ENCODE results near the gene TNS1.

Gene TNS1

DNA sequence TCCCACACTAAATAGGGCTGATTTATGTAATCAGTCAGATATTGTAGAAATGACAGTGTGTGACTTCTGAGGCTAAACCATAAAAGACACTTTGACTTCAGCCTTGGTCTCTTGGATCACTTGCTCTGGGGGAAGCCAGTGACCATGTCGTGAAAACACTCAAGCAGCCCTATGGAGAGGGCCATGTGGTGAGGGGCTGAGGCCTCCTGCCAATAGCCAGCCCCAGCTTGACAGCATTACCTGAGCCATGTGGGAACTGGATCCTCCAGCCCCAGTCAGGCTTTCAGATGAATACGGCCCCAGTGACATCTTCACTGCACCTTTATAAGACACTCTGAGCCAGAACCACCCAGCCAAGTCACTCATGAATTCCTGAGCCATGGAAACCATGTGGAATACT is 20.8 kb downstream of the TNS1 start:
- no peak for DNase-seq (ENCODE audit: extremely low read depth, low read depth)
- TF ChIP-seq, protein P1, sequence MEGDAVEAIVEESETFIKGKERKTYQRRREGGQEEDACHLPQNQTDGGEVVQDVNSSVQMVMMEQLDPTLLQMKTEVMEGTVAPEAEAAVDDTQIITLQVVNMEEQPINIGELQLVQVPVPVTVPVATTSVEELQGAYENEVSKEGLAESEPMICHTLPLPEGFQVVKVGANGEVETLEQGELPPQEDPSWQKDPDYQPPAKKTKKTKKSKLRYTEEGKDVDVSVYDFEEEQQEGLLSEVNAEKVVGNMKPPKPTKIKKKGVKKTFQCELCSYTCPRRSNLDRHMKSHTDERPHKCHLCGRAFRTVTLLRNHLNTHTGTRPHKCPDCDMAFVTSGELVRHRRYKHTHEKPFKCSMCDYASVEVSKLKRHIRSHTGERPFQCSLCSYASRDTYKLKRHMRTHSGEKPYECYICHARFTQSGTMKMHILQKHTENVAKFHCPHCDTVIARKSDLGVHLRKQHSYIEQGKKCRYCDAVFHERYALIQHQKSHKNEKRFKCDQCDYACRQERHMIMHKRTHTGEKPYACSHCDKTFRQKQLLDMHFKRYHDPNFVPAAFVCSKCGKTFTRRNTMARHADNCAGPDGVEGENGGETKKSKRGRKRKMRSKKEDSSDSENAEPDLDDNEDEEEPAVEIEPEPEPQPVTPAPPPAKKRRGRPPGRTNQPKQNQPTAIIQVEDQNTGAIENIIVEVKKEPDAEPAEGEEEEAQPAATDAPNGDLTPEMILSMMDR (IDR thresholded peaks at IDR 0.05; ENCODE audit: low read depth, low read length): no peak

- TF ChIP-seq, protein P1 (IDR thresholded peaks at IDR 0.05; ENCODE audit: low read depth, low read length): no peak
- DNase-seq (ENCODE audit: extremely low read depth, low read depth): no peak
Measured at GRCh38 chr2:217981084-217981730, 21.6 kb downstream of the TNS1 start.

DNA sequence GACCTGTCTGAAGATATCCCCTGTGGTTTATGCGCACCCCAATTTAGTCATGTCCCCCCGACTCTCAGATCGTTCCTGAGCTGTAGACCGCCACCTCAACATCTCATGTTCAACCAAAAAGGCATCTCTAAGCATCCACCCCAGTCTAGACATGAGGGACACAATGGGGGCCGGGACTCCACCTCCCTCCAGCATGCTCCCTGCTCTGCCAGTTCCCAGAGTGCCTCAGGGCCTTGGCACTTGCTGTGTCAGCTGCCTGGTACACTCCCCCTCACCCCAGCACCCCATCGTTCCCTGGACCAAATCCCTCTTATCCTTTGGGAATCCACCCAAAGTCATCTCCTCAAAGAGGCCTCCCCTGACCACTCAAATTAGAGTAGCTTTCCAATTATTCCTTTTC is 22.2 kb downstream of the TNS1 start:
- TF ChIP-seq, protein P1 (IDR thresholded peaks at IDR 0.05; ENCODE audit: low read depth, low read length): no peak
- no peak for DNase-seq (ENCODE audit: extremely low read depth, low read depth)

DNA sequence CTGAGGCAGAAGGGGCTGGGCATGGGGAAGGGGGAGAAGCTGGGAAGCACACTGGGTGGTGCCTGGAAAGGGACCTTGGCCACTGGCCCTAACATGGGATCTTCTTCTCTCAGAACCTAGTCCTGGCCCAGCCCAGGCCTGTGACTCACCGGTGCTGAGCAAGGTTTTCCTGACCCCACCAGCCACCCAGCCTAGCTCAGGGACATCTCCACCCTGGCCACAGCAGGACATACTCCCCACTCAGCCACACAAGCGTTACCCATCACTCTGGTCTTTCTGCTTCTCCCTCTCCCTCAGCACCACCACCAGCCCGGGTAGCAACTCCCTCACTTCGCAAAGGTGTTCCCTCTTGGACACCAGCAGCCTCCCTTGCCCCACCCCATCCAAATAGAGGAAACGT is 22.8 kb downstream of the TNS1 start:
- no peak for DNase-seq (ENCODE audit: extremely low read depth, low read depth)
- TF ChIP-seq, protein P1 (IDR thresholded peaks at IDR 0.05; ENCODE audit: low read depth, low read length): no peak

DNA sequence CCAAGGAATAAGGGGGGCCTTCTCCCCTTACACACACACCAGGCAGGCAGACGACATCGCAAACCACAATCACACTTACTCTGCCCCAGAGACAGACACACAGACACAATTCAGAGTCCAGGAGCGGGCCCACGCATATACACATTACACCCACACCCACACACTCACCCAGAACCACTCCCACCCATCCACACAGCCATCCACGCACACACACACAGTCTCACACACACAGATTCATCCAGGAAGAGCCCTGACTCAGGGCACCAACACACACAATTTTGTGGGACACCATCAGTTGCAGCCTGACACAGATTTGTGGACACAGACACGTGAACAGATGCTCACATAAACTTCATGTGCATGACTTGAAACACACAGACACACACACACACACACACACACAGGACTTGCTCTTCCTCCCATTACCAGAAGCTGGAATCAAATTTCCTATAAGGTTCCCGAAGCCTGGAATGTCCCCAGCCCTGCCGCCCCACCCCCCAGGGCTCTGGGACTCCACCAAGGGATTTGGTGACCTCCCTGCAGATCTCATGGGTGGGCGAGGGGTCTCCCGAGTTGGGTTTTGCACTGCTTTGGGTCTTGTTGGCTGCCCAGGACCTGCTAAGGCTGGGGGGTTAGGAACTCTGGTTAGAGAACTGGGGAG is 23.5 kb downstream of the TNS1 start:
- TF ChIP-seq, protein P1 (IDR thresholded peaks at IDR 0.05; ENCODE audit: low read depth, low read length): no peak
- DNase-seq (ENCODE audit: extremely low read depth, low read depth): no peak

GRCh38 chr2:217978536-217979150 is 24.2 kb downstream of the TNS1 start:
- no peak for DNase-seq (ENCODE audit: extremely low read depth, low read depth)
- TF ChIP-seq, protein P1 (IDR thresholded peaks at IDR 0.05; ENCODE audit: low read depth, low read length): no peak

- DNase-seq (ENCODE audit: extremely low read depth, low read depth): no peak
- TF ChIP-seq, protein P1 (IDR thresholded peaks at IDR 0.05; ENCODE audit: low read depth, low read length): no peak
Measured at GRCh38 chr2:217977840-217978535, 24.8 kb downstream of the TNS1 start.
